GM19463 (cell line): ENCODE data around the gene LMF1.
"Not testable (repeated sequence)": the region's sequence is repeated elsewhere in the genome, so short reads cannot be mapped to it uniquely, and the experiment has no call there.

Experiments used
- ATAC-seq: cut with Tn5 transposase; IDR thresholded peaks from one replicate; pipeline ENCODE4 v1.9.1; 2021; ENCODE audit warnings: mild to moderate bottlenecking, moderate library complexity; ENCODE audit not compliant: unreplicated experiment

LMF1 gene

DNA sequence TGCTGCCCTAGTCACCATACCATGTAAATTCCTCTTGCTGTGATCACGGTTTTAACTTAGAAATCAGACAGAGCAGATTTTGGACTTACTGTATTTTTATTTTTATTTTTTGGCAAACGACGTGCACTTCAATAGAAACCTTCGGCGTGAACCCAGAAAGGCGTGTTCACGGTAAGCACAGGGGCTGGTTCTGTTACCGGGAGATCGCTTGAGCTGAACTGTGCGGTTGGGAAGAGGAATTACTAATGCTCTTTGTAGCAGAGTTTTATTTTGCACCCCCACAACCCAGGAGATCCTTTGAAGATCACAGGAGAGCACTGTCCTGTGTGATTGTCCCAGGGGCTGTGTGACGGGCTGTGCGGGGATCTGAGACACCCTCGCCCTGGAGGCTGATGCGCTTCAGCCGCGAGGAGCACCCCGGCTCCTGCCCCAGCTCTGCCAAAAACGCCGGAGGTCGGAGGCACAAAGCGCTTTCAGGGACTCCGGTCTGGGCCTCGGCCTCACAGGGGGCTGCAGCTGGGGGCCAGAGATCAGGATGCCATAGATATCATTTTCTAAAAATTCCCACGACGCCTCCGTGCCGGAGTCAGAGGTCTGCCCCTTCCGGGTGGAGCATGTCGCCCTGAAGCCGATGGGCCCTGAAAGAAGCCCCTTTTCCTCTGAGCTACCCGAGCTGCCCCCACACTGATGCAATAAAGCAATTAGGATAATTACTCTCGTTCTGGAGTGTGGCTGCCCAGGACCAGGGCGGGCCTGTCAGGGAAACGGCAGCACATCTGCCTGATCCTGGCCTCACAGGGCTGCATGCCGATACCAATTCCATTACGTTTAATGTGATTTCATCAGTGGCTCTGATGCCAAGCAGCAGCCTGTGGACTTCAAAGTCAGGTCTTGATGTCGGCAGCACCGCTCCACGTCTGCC, 71.8 kb downstream of the LMF1 start:
- ATAC-seq: no peak

DNA sequence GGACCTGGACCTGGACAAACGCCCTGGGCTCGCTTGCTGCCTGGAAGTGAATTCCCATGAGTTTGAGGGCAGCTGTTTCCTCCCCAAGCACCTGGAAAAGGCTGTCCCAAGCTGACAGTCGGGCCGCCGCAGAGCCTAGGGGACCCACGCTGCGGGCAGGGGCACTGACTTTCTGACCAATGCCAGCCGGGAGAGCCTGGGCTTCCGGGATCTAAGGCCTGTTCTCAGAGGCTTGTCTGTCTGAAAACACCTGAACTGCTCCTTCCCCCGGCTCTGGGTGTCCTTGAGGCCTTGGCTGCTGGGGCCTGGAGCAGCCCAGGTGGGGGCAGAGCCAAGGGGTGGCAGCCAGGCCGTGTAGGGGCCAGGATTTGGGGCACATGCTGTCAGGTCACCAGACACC, 72.6 kb downstream of the LMF1 start:
- ATAC-seq: no peak

DNA sequence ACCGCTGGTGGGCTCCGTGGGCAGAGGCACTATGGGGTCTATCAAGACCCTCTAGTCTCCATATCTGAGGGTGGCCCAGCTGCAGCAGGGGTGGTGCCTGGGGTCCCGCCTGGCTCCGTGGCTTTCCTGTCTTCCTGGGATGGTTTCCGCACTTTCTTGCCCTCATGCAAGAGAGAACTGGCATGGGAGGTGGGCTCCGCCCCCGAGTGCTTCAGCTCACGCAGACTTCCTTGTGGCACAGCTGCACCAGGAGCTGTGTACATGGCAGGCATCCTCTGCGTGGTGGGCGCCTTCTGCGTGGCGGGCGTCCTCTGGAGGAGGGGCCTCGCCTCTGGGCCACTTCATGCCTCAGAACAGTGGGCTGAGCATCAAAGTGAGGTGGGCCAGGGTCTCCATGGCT, 73.1 kb downstream of the LMF1 start:
- ATAC-seq: no peak

DNA sequence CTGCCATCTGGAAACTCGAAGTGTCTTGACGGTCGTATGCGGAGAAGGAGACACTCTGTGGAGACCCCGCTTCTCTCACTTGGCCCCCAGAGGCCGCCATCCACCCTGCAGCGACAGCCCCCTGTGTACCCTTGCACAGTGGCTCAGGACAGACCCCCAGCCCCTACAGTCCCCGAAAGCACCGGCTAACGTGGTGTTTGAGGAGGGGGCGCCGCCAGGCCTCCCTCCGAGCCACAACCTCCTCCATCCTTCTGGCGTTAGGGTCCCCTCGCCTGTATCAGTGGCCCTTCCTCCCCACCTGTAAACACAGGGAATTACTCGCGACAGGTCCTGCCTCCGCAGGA, 73.6 kb downstream of the LMF1 start:
- no peak for ATAC-seq

DNA sequence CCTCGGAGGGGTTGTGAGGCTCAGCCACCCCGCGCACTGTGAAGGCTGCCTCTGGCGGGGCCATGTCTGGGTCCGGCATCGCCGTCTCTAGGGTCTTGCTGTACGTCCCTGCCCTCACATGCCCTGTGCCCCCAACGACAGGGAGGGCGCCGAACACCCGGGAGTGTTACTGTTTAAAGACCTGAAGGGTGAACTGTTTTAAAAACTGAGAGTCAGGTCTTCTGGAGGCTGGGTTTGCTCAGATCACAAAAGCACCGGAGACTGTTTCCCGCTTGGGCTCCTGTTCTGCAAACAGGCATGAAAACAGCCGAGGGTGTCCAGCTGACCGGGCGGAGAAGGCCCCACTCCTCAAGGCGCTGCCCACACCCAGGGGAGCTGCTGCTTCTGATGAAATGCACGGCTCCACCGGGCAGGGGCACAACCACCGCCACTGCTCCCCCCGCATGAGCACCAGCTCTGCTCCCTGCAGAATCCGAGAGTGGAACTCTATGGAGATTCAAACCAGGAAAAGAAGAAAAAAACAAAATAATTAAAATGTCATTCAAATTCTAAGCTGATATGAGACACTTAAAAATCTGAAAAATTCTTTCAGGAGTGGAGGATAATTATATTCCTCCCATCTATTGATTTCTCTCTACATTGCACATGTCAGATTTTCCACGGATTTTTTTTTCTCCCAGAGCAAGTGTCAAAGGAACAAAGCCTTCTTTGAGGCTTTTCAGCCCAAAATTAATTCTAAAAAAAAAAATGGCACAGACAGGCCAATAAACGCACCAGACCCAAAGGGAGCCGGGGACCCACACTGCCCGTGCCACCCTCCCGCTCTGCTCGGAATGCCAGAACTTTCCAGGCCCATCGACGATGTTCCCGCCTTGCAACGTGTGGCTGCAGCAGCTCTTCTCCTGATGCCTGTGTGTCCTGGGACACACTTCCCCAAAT, 74.3 kb downstream of the LMF1 start:
- ATAC-seq: no peak

DNA sequence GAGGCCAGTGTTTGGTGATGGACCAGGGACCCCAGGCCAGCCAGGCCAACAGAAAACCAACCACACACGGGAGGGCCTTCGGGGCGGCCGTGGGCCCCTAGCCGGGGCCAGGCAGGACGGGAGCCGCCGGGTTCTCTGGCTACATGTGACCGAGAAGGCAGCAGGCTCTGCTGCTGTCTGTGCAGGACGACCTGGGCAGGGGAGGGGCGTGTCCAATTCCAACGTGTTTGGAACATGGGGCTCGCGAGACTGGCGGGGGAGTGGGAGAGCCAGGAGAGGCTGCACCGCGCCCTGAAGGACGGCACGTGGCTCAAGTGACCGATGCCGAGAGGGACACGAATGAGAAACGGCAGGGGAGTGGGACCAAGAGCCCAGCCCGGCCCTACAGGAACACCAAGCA, 75.4 kb downstream of the LMF1 start:
- ATAC-seq: no peak

DNA sequence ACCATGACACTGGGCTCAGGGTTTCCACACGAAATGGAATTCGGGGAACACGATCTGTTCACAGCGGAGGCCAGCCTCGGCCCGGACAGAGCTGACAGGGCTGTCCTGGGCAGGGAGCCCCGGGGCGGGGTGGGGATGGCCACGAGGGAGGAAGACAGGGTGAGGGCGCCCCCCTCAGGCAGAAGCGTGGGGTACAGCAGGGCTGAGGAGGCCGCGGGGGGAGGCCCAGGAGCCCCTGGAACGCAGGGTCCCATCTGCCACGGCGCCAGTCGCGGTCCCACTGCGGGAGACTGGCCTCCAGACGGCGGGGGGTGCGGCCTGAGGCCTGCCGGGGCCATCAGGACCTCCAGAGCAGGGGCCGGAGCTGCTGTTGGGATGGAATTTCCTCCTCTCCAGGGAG, 75.9 kb downstream of the LMF1 start:
- no peak for ATAC-seq

DNA sequence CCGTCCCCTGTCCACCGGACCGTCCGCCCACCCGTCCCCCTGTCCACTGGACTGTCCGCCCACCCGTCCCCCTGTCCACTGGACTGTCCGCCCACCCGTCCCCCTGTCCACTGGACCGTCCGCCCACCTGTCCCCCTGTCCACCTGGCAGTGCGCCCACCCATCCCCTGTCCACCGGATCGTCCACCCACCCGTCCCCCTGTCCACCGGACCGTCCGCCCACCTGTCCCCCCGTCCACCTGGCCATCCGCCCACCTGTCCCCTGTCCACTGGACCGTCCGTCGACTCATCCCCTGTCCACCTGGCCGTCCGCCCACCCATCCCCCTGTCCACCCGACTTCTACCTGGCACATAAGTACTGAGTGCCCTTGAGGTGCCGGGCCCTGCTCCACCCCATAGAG, 76.6 kb downstream of the LMF1 start:
- no peak for ATAC-seq

DNA sequence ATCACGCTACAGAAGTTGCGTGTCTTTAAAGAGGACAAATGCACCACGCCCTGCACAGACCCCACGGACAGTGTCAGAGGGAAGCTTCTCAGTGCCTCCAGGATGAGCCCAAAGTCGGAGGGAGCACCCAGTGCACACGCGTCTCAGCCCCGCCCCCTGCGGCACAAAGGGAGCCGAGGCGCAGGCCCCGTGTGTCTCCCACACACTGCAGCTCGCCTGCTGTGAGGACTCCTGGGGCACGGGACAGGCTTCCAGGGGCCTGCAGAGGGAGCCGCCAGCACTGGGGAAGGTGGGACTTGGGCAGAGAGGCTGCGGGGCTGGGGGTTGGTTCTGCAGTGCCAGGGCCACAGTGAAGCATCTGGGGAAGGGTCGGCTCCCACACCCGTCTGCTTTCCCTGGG, 77.4 kb downstream of the LMF1 start:
- no peak for ATAC-seq

DNA sequence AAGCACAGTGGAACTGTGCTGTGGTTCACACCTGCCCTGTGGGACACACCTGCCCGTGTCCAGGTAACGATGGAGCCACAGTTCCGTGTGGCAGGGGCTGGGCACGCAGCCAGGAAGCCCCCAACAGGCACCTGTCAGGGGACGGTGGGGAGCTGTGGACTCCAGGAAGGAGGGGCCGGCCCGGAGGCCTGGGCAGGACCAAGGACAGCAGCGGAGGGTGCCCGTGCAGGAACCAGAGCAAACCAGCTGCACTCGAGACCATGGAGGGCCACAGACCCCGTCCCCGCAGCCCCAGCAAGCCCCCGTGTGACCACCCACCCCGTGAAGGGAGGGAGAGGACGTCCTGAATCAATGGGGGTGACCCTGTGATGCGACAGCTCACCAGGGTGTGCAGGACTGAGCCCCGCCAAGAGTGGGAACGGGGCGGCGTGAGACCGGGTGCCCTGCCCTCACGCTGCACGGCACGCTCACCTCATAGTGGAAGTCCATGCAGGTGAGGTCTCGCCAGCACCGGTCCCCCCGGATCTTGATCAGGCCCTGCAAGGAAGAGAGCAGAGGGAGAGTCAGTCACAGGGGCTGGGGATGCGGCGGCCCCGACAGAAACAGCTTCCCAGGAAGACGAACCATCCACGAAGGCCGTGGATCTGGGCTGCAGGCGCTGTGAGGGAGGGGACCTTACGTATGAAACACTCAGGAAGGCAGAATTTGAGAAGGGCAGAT, 78.1 kb downstream of the LMF1 start:
- no peak for ATAC-seq

DNA sequence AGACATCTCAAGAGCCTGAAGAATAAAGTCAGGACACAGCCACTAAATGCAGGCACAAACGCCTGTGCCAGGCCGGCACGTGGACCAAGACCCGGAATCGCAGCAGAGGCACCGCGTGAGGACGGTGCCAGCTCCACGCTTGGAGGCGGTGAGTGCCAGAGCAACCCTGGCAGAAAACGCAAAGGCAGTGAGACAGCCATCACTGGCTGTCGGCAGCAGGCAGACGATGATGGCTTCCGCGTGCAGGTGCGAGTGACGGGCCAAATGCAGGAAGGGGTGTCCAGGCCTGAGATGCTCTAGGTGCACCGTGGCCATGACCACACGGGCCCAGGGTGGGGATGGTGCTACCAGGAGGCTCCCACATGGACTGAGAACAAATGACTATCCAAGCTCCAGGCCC, 78.8 kb downstream of the LMF1 start:
- no peak for ATAC-seq

DNA sequence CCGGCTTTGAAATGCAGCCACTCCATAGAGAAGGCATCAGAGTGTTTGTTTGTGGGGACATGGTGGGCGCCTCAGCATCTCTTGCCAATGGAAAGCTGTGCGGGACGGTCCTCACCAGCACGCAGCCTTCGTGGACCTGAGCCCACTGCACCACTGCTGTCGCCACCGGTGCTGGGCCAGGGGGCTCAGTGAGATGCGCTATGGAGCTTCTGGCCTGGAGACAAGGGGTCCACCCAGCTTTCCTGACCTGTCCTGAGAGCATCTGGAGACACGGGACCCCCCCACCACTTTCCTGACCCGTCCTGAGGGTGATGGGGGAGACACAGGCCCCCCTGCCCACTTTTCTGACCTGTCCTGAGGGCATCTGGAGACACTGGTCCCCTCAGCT, 79.4 kb downstream of the LMF1 start:
- ATAC-seq: no peak

DNA sequence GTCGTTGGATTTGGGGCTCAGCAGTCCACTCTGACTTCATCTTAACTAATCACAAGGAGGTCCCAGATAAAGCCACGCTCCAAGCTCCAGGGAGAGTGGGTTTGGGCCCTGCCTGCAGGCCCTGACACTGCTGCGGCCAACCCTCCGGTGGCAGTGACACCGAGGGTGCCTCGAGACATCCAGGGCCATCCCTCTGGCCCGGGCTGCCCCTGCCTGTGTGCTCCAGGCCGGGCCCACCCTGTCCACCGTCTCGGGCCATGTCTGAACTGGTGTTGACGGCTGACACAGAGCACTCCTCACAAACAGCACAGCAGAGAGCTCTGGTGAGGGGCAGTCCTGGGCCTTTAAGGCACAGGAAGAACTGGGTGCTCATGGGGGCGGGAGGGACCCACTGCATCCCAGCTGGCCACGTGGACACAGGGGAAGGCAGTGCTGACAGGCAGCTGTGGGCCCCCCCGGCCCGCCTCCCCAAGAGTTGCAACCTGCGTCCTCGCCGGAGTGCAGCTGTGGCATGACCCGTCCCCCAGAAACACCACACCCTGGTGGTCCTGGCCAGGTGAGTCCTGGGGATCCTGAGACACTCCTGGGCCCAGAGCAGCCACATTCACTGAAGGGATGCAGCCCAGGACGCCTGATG, 80.0 kb downstream of the LMF1 start:
- ATAC-seq: no peak

DNA sequence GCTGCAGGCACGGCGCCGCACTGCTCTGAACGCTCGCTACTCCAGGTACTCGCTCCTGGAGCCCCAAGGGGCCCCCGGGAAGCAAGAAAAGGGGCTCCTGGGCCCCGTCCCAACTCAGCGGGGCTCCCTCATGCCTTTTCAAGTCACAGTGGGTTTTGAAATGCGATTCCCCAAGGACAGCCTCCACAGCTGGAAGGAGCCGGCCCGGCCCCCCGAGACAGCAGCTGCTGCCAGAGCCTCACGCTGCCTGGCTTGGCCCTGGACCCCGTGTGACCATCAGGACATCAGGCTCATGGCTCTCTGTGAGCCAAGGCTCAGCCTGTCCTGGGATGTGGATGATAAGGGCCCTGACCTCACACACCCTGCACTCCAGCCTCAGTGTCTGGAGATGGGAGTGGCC, 80.6 kb downstream of the LMF1 start:
- no peak for ATAC-seq

DNA sequence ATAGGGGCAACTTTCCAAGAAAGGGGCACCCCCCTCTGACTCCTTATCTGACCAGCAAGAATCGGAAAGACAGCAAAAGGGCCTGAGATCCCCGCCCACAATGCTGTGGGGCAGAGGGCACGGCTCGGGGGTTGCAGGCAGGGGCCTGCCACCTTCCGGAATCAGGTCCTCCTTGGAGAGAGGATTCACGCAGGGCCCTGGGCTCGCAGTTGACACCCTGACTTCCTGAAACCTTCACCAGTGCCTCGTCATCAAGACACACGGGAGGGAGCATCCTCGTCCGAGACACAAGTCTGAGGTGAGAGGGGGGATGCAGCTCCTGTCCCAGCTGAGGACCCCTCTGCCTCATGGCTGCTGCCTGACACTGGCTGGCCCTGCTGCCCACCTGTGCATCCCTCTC, 81.2 kb downstream of the LMF1 start:
- ATAC-seq: no peak

DNA sequence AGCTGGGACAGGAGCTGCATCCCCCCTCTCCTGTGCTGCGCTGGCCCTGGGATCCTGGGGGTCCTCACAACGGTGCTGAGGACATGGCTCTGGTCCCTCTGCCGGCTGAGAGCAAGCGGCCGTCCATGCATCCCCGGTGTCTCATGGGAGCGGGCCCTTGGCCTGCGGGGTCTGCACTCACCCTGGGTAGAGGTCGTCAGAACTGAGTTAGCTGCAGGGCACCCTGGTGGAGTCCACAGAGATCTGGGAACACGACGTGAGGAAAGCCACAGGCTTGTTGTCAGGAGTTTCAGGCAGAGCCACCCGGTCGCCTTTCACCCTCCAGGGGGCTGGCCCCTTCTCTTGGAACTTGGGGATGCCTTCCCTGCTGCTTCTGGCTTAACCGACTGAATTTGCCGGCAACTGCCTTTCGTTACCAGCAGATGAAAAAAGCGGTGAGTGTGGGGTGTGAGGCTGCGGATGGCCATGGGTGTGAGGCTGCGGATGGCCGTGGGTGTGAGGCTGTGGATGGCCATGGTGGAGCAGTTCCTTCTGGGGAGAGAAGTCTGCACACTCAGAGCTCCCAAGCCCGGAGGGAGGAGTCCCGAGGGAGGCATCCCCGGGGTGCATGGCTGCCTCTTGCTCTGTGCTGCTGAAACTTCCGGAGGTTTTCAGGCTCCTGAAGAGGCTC, 81.7 kb downstream of the LMF1 start:
- no peak for ATAC-seq

DNA sequence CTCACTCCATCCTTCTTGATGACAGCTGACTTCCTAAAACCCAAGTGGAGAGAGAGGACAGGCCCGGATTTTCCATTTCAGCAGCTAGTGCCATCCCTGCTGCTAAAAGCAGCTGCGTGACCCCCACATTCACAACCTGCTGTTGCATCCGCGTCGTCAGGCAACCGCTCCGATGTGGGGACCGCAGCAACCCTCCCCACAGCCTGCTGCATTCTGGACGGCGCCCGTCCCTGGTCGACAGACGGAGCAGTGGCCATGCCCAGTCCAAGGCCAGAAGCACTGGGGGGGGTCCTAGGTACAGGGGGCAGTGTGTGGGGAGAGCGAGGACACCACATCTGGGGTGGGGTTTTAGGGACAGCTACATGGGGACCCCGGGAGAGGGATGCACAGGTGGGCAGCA, 82.3 kb downstream of the LMF1 start:
- ATAC-seq: not testable (repeated sequence)

DNA sequence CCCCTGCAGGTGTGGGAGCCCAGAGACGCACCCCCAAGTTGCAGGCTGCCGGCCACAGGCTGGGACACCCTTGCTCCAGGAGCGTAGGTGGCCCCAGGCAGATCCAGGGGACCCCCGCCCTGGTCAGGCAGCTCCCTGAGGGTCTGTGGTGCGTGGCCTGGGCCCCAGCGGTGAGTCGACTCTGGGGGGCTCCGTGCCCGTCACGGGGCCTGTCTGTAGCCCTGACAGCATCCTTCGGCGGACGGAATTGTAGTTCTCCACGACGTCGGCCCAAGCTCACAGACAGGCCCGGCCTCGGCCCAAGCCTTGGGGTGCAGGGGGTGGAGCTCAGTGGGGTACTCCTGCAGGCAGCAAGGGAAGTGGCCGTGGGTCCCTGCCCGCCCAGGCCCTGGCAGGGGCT, 82.9 kb downstream of the LMF1 start:
- no peak for ATAC-seq

DNA sequence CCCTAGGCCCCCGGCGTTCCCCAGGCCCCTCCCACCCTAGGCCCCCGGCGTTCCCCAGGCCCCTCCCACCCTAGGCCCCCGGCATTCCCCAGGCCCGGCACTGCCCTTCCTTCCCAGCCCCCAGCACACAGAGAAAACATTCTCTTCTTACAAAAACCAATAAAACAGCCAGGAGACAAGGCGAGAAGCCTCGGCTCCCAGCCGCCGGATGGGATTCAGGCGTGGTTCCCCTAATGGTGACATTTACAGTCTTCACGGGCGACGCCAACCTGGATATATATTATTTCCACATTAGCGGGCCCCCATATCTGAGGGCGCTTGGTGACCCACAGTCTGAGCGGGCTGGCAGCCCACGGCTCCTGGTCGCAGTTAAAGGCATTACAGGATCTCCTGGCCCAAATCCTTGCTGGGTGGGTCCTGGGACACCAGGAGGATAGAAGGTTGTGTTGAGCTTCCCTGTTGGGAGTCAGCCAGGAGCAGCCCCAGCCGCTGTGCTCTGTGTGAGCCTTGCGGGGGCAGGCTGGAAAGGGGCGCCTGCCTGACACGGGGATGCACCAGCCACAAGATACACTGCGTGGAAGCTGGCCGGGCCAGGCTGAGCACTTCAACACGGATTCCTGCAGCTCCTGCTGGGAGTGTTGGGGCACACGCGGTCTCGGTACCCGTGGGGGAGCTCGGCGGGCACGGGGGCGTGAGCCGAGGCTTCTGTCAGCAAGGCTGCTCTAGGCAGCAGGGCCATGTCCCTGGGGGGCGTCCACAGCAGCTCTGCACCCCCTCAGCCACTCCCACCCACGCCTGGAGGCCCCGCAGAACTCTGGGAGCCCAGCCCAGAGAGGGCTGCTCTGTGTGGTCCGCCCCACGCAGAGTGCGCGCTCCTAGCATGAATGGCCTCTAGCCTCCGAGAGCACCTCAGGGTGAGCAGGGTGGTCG, 83.7 kb downstream of the LMF1 start:
- no peak for ATAC-seq
